NCI-H2081 treated with DMSO at 0.1 percent for 48 hours (cell line): Measurements from ENCODE around the gene CENPI.
"Not testable (repeated sequence)": the region's sequence is repeated elsewhere in the genome, so short reads cannot be mapped to it uniquely, and the experiment has no call there.

Source experiments
- DNase-seq: peaks from one replicate; lab custom pipeline; 2025; lab: John Stamatoyannopoulos, UW

Gene CENPI

GRCh38 chrX:101097546-101098453, at the start of gene CENPI:
Gene CENPI, plus strand, starts transcription at chrX:101098204. Its CDS starts 2,867 bp downstream, at chrX:101101071.
- peak; percentile 69 for DNase-seq

GRCh38 chrX:101051153-101051548, 46.9 kb upstream of the CENPI start:
- no peak for DNase-seq

GRCh38 chrX:101051549-101052302, 46.3 kb upstream of the CENPI start, which contains the start of gene TRMT2B:
Gene TRMT2B, minus strand, starts transcription at chrX:101052111. Its CDS starts 9,822 bp downstream, at chrX:101042289.
- DNase-seq = no peak

GRCh38 chrX:101056551-101056950, 41.5 kb upstream of the CENPI start:
- DNase-seq = not testable (repeated sequence)

- no peak for DNase-seq
Observed at GRCh38 chrX:101057093-101057714, 40.8 kb upstream of the CENPI start.

GRCh38 chrX:101062176-101062575, 35.8 kb upstream of the CENPI start:
- DNase-seq = no peak

- DNase-seq = no peak
Observed at GRCh38 chrX:101071582-101071981, 26.4 kb upstream of the CENPI start.

GRCh38 chrX:101078716-101079598, 19.0 kb upstream of the CENPI start, which contains the start of gene TMEM35A:
Gene TMEM35A, plus strand, starts transcription at chrX:101078879. Its CDS starts 124 bp downstream, at chrX:101079003.
- no peak for DNase-seq

GRCh38 chrX:101079736-101080270, 18.2 kb upstream of the CENPI start:
- no peak for DNase-seq

GRCh38 chrX:101080326-101081124, 17.5 kb upstream of the CENPI start:
- DNase-seq = no peak

- no peak for DNase-seq
Observed at GRCh38 chrX:101081231-101081630, 16.8 kb upstream of the CENPI start.

- no peak for DNase-seq
Observed at GRCh38 chrX:101091817-101092216, 6.2 kb upstream of the CENPI start.

- DNase-seq = no peak
Observed at GRCh38 chrX:101108284-101108683, 10.3 kb downstream of the CENPI start.

- no peak for DNase-seq
Observed at GRCh38 chrX:101117701-101118100, 19.7 kb downstream of the CENPI start.

GRCh38 chrX:101136235-101136634, 38.2 kb downstream of the CENPI start:
- no peak for DNase-seq
